Smooth muscle cell (in vitro differentiated cells): ENCODE measurements around the gene SPG11. TPM values are rescaled to one million over a fixed set of nuclear protein-coding genes. Genes with fewer than 3 reads are reported as not detected.
A peak's percentile ranks its signal among the peaks of the same experiment; 100 is the strongest.
"Not testable (repeated sequence)": the region's sequence is repeated elsewhere in the genome, so short reads cannot be mapped to it uniquely, and the experiment has no call there.

Source experiments
- DNase-seq: peaks from one replicate; lab custom pipeline; 2025; ENCODE audit not compliant: unreplicated experiment; lab: John Stamatoyannopoulos, UW
- H2AFZ ChIP-seq: fragments of 200-600 bp; sonication (generic); 2 replicates; pipeline ENCODE4 v1.6.0; 2016; ENCODE audit warnings: antibody characterized with exemption, low read depth, mild to moderate bottlenecking
- H3F3A ChIP-seq: fragments of 200-600 bp; sonication (generic); 2 replicates; pipeline ENCODE4 v1.6.0; 2017; ENCODE audit warnings: antibody characterized with exemption, low read depth
- H3K27ac ChIP-seq: fragments of 200-600 bp; sonication (generic); 2 replicates; pipeline ENCODE4 v1.5.1; 2016; ENCODE audit warnings: low read depth, mild to moderate bottlenecking
- H3K27me3 ChIP-seq: fragments of 200-600 bp; sonication (generic); 2 replicates; pipeline ENCODE4 v1.6.1; 2016; ENCODE audit warnings: low read depth, mild to moderate bottlenecking
- H3K36me3 ChIP-seq: fragments of 200-600 bp; sonication (generic); 2 replicates; pipeline ENCODE4 v1.5.1; 2016; ENCODE audit warnings: low read depth
- H3K4me1 ChIP-seq: fragments of 200-600 bp; sonication (generic); 2 replicates; pipeline ENCODE4 v1.5.1; 2016; ENCODE audit warnings: low read depth
- H3K4me2 ChIP-seq: fragments of 200-600 bp; sonication (generic); 2 replicates; pipeline ENCODE4 v1.6.0; 2016; ENCODE audit warnings: mild to moderate bottlenecking
- H3K4me3 ChIP-seq: fragments of 200-600 bp; sonication (generic); 2 replicates; pipeline ENCODE4 v1.5.1; 2016; ENCODE audit warnings: mild to moderate bottlenecking
- H3K79me2 ChIP-seq: fragments of 200-600 bp; sonication (generic); 2 replicates; pipeline ENCODE4 v1.6.0; 2016; ENCODE audit warnings: low read depth, mild to moderate bottlenecking
- H3K9ac ChIP-seq: fragments of 200-600 bp; sonication (generic); 2 replicates; pipeline ENCODE4 v1.6.0; 2016; ENCODE audit warnings: low read depth
- H3K9me3 ChIP-seq: fragments of 200-600 bp; sonication (generic); replicated peaks from 2 replicates; pipeline ENCODE4 v1.5.1; 2016; ENCODE audit warnings: low read depth
- H4K20me1 ChIP-seq: fragments of 200-600 bp; sonication (generic); 2 replicates; pipeline ENCODE4 v1.6.0; 2016; ENCODE audit warnings: low read depth
- CTCF ChIP-seq: fragments of 200-600 bp; sonication (generic); IDR thresholded peaks from 2 replicates; pipeline ENCODE4 v1.5.1; 2017; ENCODE audit warnings: borderline replicate concordance, mild to moderate bottlenecking, antibody characterized with exemption; ENCODE audit not compliant: insufficient read depth, poor library complexity, severe bottlenecking
- WGBS: methylation state at CpG from one replicate; pipeline ENCODE4 v1.1.7; 2016; ENCODE audit warnings: low lambda C conversion rate; 5-methylcytosine and 5-hydroxymethylcytosine counted together
- polyA plus RNA-seq: library from polyadenylated mRNA; unstranded; fragments of >200 nt; fragmentation: Nextera tagmentation; extraction: Ambion mirVana; gene quantifications from 2 replicates; pipeline ENCODE4 v1.2.1, GENCODE V29; 2016
- total RNA-seq: library from RNA; depleted of rRNA; stranded (reverse); fragments of >200 nt; gene quantifications from 2 replicates; pipeline ENCODE4 v1.2.3, GENCODE V29; 2014

SPG11 gene
- total and polyA plus RNA-seq, 2 experiments from 2014 or later = 16.2 to 48.6 TPM

DNA sequence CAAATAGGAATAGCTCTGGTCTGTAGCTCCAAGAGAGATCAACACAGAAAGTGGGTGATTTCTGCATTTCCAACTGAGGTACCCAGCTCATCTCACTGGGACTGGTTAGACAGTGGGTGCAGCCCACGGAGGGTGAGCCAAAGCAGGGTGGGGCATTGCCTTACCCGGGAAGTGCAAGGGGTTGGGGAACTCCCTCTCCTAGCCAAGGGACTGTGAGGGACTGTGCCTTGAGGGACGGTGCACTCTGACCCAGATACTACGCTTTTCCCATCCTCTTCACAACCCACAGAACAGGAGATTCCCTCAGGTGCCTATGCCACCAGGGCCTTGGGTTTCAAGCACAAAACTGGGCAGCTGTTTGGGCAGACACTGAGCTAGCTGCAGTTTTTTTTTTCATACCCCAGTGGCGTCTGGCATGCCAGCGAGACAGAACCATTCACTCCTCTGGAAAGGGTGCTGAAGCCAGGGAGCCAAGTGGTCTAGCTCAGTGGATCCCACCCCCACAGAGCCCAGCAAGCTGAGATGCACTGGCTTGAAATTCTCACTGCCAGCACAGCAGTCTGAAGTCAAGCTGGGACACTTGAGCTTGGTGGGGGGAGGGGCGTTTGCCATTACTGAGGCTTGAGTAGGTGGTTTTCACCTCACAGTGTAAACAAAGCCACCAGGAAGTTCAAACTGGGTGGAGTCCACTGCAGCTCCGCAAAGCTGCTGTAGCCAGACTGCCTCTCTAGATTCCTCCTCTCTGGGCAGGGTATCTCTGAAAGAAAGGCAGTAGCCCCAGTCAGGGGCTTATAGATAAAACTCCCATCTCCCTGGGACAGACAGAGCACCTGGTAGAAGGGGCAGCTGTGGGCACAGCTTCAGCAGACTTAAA, 19.6 kb upstream of the SPG11 start:
- H3K27ac ChIP-seq, H4K20me1 ChIP-seq, H3F3A ChIP-seq, DNase-seq, H3K4me3 ChIP-seq, H3K27me3 ChIP-seq, H3K9me3 ChIP-seq, H3K9ac ChIP-seq, H3K4me1 ChIP-seq, H3K79me2 ChIP-seq, H3K36me3 ChIP-seq: not testable (repeated sequence)
- Histone ChIP-seq H3K4me2 (peak overlapping the region; percentile 74), H2AFZ (peak overlapping the region; percentile 83)
- 44% methylated on average over 8 of the region's 8 CpGs for WGBS

DNA sequence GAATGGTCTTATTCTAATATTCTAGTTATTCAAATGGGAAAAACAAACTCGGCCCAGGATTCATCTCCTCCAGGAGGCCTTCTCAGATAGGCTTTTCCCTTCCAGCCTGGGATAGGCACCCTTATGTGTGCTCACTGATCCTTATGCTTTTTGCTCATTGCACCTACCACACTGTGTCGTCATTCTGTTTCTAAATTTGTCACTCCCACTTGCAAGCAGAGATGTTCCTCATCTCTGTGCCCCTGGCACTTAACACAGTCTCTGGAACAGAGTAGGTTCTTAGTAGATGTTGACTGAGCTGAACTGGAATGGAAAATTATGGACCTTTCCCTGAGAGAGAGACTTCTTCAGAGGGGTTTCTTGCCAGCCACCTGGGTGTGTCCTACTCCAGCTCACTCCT, 18.7 kb upstream of the SPG11 start:
- no peaks in the 10 kb centered on the region for H3K9me3 ChIP-seq
- DNase-seq = no peak
- no peak overlapping the region for H3K27ac ChIP-seq
- H3K27me3 ChIP-seq = no peaks in the 10 kb centered on the region
- no peak overlapping the region for H3K4me2 ChIP-seq
- peaks cover 8% of the 10 kb centered on the region for H3K4me1 ChIP-seq
- no peak overlapping the region for H2AFZ ChIP-seq
- no peak overlapping the region for H3K4me3 ChIP-seq
- 92% methylated on average over 2 of the region's 2 CpGs for WGBS
- H3K79me2 ChIP-seq = no peaks in the 10 kb centered on the region
- H4K20me1 ChIP-seq = no peaks in the 10 kb centered on the region
- no peaks in the 10 kb centered on the region for H3F3A ChIP-seq
- no peak for TF ChIP-seq CTCF
- no peak overlapping the region for H3K9ac ChIP-seq
- no peaks in the 10 kb centered on the region for H3K36me3 ChIP-seq

DNA sequence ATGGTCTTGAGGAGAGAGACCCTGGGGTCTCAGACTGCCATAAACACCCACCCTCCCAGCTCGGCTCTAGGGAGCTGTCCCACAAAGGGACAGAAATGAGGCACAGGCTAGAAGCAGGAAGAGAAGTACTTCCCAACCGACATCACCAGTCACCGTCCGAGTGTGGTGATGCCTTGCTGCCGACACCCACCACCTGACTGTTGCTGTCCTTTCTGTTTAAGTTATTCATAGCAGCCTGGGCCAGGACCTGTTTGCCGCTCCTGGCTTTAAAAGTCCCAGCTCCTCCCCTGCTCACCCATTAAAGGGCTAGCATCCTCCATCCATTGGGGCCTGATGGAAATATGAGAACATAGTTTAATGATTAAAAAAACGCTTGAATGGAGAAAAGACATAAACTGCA, 13.2 kb upstream of the SPG11 start:
- Histone ChIP-seq H3K4me3 (no peak overlapping the region), H3K79me2 (no peaks in the 10 kb centered on the region), H4K20me1 (no peaks in the 10 kb centered on the region), H3F3A (no peaks in the 10 kb centered on the region), H3K27ac (no peak overlapping the region), H3K36me3 (no peaks in the 10 kb centered on the region), H2AFZ (no peak overlapping the region), H3K4me1 (no peaks in the 10 kb centered on the region), H3K9me3 (no peaks in the 10 kb centered on the region), H3K4me2 (no peak overlapping the region), H3K27me3 (no peaks in the 10 kb centered on the region), H3K9ac (no peak overlapping the region)
- 74% methylated on average over 7 of the region's 7 CpGs for WGBS
- DNase-seq = no peak
- no peak for TF ChIP-seq CTCF

- Histone ChIP-seq H3K36me3 (no peaks in the 10 kb centered on the region), H3K4me3 (no peak overlapping the region), H3K27ac (no peak overlapping the region), H3K9me3 (no peaks in the 10 kb centered on the region), H2AFZ (no peak overlapping the region), H3K79me2 (no peaks in the 10 kb centered on the region), H3K4me2 (no peak overlapping the region), H3K9ac (no peak overlapping the region), H3F3A (no peaks in the 10 kb centered on the region), H3K4me1 (no peaks in the 10 kb centered on the region), H3K27me3 (no peaks in the 10 kb centered on the region), H4K20me1 (no peaks in the 10 kb centered on the region)
- TF ChIP-seq CTCF = no peak
- 90% methylated on average over 5 of the region's 5 CpGs for WGBS
- DNase-seq = no peak
These were observed 12.4 kb upstream of the SPG11 start for GRCh38 chr15:44675911-44676310.
